Testis (tissue), 3 donors: ENCODE results near the gene CDH5. TPM values are rescaled to one million over a fixed set of nuclear protein-coding genes. Genes with fewer than 3 reads are reported as not detected.

Source experiments
- DNase-seq: peaks from one replicate; pipeline ENCODE4 v3.0.0-alpha.2; 2019
- H3K27ac ChIP-seq, 2 donors: fragments of 200-600 bp; sonication (generic); one replicate each; pipeline ENCODE4 v1.5.1; 2019
- H3K27me3 ChIP-seq: fragments of 200-600 bp; sonication (generic); one replicate; pipeline ENCODE4 v1.5.1; 2019
- H3K36me3 ChIP-seq: fragments of 200-600 bp; sonication (generic); one replicate; pipeline ENCODE4 v1.5.1; 2017; ENCODE audit warnings: low read depth; ENCODE audit errors: missing control alignments
- H3K4me1 ChIP-seq: fragments of 200-600 bp; sonication (generic); one replicate; pipeline ENCODE4 v1.5.1; 2019
- H3K4me3 ChIP-seq, 2 donors: fragments of 200-600 bp; sonication (generic); one replicate each; pipeline ENCODE4 v1.5.1; 2017 to 2019
- H3K9me3 ChIP-seq: fragments of 200-600 bp; sonication (generic); one replicate; pipeline ENCODE4 v1.5.1; 2017
- POLR2A ChIP-seq: fragments of 450-650 bp; IDR thresholded peaks from one replicate; pipeline ENCODE4 v1.6.1; 2017; ENCODE audit warnings: antibody characterized with exemption, mild to moderate bottlenecking, moderate library complexity
- WGBS, 2 donors: methylation state at CpG; one replicate each; pipeline ENCODE4 v1.1.5; 2018; 5-methylcytosine and 5-hydroxymethylcytosine counted together
- intact Hi-C: fragments of 100-400 bp; cut with DNase I; formaldehyde crosslinking; loops from one replicate; pipeline ENCODE4 v1.15.1; 2023; ENCODE audit warnings: low total_unique reads
- polyA plus RNA-seq: library from polyadenylated mRNA; stranded (reverse); fragments of 350-450 nt; fragmentation: Illumina TruSeq; extraction: RNeasy Lipid Tissue Mini Kit (QIAGEN cat#74804); gene quantifications from one replicate; pipeline ENCODE4 v1.2.3, GENCODE V29; 2014; ENCODE audit warnings: low read depth, low replicate concordance; ENCODE audit not compliant: insufficient read depth
- total RNA-seq, 2 donors: library from RNA; depleted of rRNA; stranded (reverse); fragments of >200 nt; gene quantifications; one replicate each; pipeline ENCODE4 v1.2.3, GENCODE V29; 2016
- TF ChIP-seq, protein P1 (sequence below), 3 experiments: fragments of 450-650 bp in 2 of 3; fragments of 200-600 bp in 1 of 3; sonication (generic) in 1 of 3; IDR thresholded peaks; one replicate each; pipeline ENCODE4 v1.5.1; 2016 to 2019; ENCODE audit warnings: antibody characterized with exemption in 3 of 3, mild to moderate bottlenecking in 2 of 3, moderate library complexity in 1 of 3

Gene CDH5
- total and polyA plus RNA-seq, 3 donors from 2014 or later = 22.1 to 40.6 (median 23.8) TPM

DNA sequence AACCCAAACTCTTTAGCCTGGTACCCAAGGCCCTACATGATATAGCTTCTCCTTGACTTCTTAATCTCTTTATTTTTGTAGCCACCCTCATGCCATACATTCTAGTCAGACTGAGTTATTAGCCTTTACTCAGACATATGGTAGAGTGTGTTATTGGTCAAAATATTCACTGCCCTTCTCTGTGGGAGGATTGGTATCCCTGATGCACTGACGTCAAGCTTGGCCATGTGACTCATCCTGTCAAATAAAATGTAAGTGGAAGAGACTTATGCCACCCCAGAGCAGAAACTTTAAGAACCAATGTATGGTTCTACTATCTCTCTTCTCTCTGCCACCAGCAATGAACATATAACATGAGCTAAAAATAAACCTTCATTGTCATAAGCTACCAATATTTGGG lies 48.4 kb downstream of the CDH5 start:
- TF ChIP-seq, protein P1, sequence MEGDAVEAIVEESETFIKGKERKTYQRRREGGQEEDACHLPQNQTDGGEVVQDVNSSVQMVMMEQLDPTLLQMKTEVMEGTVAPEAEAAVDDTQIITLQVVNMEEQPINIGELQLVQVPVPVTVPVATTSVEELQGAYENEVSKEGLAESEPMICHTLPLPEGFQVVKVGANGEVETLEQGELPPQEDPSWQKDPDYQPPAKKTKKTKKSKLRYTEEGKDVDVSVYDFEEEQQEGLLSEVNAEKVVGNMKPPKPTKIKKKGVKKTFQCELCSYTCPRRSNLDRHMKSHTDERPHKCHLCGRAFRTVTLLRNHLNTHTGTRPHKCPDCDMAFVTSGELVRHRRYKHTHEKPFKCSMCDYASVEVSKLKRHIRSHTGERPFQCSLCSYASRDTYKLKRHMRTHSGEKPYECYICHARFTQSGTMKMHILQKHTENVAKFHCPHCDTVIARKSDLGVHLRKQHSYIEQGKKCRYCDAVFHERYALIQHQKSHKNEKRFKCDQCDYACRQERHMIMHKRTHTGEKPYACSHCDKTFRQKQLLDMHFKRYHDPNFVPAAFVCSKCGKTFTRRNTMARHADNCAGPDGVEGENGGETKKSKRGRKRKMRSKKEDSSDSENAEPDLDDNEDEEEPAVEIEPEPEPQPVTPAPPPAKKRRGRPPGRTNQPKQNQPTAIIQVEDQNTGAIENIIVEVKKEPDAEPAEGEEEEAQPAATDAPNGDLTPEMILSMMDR (IDR thresholded peaks at IDR 0.05) = no peak
- no peak for TF ChIP-seq POLR2A
- intact Hi-C loops = no loop called here
- H3K36me3 ChIP-seq = no peaks in the 10 kb centered on the region
- H3K4me3 ChIP-seq = no peak overlapping the region
- DNase-seq = no peak
- H3K27ac ChIP-seq = no peak overlapping the region
- WGBS, 2 donors = 23 to 70% methylated on average over 1 of the region's 1 CpG
- H3K9me3 ChIP-seq = no peaks in the 10 kb centered on the region
- H3K4me1 ChIP-seq = no peaks in the 10 kb centered on the region
- H3K27me3 ChIP-seq = no peaks in the 10 kb centered on the region

DNA sequence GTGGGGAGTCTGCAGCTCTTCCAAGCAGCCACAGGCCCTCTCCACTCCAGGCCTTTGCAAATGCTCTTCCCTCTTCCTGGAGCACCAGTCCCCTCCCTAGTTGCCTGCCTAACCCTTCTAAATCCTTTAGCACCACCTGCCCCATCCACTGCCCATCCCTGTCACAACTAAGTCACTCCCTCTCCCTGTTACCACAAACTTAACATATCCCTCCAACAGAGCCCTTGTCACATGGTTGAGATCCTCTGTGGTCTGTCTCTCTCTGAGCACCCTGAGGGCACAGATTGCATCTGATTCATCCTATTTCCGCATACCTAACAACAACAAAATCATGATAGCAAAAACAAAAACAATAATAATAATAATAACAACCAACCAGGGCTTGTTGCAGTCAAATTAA lies 49.6 kb downstream of the CDH5 start:
- DNase-seq = no peak

GRCh38 chr16:66416939-66417700 lies 50.6 kb downstream of the CDH5 start:
- 73 to 84% methylated on average over 9 of the region's 9 CpGs for WGBS, 2 donors
- Histone ChIP-seq H3K4me1 (no peaks in the 10 kb centered on the region), H3K4me3 (no peak overlapping the region), H3K36me3 (no peaks in the 10 kb centered on the region), H3K9me3 (no peaks in the 10 kb centered on the region), H3K27me3 (no peaks in the 10 kb centered on the region), H3K27ac (no peak overlapping the region)
- intact Hi-C loops = no loop called here
- no peak for DNase-seq
- TF ChIP-seq, protein P1 (IDR thresholded peaks at IDR 0.05) = no peak
- TF ChIP-seq POLR2A = no peak

More for the DNA sequence above, 49.6 kb downstream of the CDH5 start:
- Histone ChIP-seq H3K4me3 (no peak overlapping the region), H3K27me3 (no peaks in the 10 kb centered on the region), H3K36me3 (no peaks in the 10 kb centered on the region), H3K4me1 (no peaks in the 10 kb centered on the region), H3K9me3 (no peaks in the 10 kb centered on the region), H3K27ac (no peak overlapping the region)
- 95 to 98% methylated on average over 1 of the region's 1 CpG for WGBS, 2 donors
- intact Hi-C loops = no loop called here
- TF ChIP-seq, protein P1 (IDR thresholded peaks at IDR 0.05) = no peak
- TF ChIP-seq POLR2A = no peak

DNA sequence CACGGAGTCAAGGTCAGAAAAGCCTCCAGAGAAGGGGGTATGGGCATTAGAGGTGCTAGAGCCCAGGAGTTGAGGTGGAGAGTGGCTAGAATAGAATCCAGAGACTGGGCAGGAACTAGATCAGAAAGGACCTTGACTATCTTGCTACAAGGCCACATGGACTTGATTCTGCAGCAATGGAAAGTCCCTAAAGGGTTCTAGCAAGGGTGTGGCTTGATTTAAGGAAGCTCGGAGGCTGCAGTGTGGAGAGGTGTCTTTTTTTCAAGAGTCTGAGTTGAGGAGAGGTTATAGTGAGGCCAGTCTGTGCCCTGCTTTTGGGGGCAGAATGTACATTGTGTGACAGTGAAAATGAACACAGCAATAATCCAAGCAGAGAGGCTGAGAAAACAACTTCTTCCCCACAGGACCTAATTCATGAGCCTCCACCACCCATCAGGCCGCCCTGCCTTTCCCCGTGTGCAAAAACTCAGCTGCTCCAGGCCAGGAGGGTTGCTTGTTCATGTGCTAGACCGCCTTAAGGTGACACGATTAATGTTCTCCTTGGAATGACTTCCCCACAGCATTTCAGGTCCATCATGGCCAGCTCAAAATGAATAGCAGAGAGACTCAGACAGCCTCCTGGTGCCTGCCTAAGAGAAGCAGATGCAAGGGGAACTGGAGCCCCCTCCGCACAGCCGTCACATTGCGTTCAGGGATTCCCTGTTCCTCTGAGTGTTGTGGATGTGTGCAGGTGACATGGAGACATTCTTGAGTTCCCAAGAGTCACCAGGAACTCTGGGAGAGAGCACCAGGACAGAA lies 51.9 kb downstream of the CDH5 start:
- TF ChIP-seq, protein P1 (IDR thresholded peaks at IDR 0.05) = no peak
- TF ChIP-seq POLR2A = no peak
- no peaks in the 10 kb centered on the region for H3K36me3 ChIP-seq
- H3K9me3 ChIP-seq = no peaks in the 10 kb centered on the region
- no peaks in the 10 kb centered on the region for H3K4me1 ChIP-seq
- no peak for DNase-seq
- no peak overlapping the region for H3K27ac ChIP-seq
- H3K4me3 ChIP-seq = no peak overlapping the region
- 66 to 74% methylated on average over 9 of the region's 9 CpGs for WGBS, 2 donors
- H3K27me3 ChIP-seq = no peaks in the 10 kb centered on the region
- intact Hi-C loops = no loop called here
